Left lobe of liver (tissue), 2 donors: ENCODE data around the gene KLK8. TPM values are rescaled to one million over a fixed set of nuclear protein-coding genes. Genes with fewer than 3 reads are reported as not detected.
"Not testable (repeated sequence)": the region's sequence is repeated elsewhere in the genome, so short reads cannot be mapped to it uniquely, and the experiment has no call there.

Source experiments
- ATAC-seq: fragments of 200-7000 bp; cut with Tn5 transposase; one replicate; pipeline ENCODE4 v1.9.1; 2020; ENCODE audit warnings: mild to moderate bottlenecking, moderate library complexity
- DNase-seq: peaks from one replicate; pipeline ENCODE4 v3.0.0-alpha.2; 2020; ENCODE audit warnings: low spot score
- total RNA-seq: library from RNA; stranded (reverse); gene quantifications from one replicate; pipeline ENCODE4 v1.2.1, GENCODE V29; 2021
- donor health status: DM: no; HTN: no; CAD: no; lungs with moderate emphysema.
- donor health status: DM: no; HTN: yes; CAD: no.

KLK8 gene
- total RNA-seq, 1 donor from 2014 or later: not detected

DNA sequence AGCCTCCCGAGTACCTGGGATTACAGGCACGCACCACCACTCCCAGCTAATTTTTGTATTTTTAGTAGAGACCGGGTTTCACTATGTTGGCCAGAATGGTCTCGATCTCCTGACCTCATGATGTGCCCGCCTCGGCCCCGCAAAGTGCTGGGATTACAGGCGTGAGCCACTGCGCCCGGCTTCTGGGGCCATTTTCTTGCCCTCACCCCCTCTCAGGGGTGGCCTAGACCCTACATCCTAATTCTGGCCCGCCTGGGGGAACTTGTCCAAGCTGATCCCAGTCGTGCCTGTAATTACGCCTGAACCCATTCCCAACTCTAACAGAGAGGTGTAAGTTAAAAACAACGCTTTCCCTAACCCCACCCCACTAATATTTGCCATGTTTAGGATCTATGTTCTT is 17.0 kb downstream of the KLK8 start:
- not testable (repeated sequence) for ATAC-seq, DNase-seq

DNA sequence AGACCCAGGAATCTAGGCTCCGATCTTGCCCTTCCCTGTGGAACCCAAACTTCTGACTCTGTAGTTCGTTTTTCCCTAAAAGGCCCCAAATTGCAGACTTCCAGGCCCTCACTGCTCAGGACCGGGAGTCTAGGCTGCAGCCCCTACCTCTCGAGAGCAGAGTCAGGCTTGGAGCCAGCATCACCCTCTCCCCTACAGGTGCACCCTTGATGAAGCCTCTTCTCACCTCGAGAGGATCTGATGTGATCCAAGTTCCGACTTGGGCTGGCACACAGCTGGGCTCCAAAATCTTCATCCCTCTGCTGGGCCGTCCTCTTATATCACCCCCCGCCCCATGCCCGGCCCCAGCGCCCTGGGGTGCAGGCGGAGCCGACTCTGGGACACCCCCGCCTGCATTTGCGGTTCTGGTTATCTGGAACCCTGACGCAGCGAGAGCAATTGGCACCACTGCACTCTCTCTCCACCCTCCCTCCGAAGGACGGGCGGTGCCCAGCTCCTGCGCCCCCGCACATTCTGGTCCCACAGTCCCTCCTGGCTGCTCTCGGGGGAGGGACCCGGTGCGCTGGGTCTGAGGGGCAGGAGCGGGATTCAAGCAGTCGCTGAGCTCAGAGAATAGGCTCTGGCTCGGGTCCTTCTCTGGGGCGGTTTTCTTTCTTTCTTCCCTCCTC is 17.6 kb downstream of the KLK8 start, which contains the start of gene KLK7:
TSS of gene KLK7 (minus strand) at position 293 of the 668 bp plus-strand sequence. CDS start 1,518 bp downstream, outside the sequence.
- DNase-seq (no peak), ATAC-seq (no peak)

DNA sequence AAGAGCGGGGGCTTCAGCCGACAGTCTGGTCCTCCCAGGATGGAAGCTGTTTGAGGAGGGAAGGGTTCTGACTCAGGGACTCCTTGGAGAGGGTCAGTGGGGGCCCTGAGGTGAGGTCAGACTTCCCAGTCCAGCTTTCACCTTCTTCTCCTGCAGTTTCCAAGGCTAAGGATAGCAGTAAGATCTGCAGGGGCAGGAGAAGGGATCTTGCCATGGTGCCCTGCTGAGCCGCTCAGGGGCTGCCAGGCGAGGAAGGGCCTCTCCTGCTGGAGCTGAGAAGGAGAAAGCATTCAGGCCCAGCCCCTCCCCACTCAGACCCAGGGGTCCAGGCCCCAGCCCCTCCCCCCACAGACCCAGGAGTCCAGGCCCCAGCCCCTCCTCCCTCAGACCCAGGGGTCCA is 19.2 kb downstream of the KLK8 start:
- no peak for DNase-seq
- ATAC-seq: no peak

DNA sequence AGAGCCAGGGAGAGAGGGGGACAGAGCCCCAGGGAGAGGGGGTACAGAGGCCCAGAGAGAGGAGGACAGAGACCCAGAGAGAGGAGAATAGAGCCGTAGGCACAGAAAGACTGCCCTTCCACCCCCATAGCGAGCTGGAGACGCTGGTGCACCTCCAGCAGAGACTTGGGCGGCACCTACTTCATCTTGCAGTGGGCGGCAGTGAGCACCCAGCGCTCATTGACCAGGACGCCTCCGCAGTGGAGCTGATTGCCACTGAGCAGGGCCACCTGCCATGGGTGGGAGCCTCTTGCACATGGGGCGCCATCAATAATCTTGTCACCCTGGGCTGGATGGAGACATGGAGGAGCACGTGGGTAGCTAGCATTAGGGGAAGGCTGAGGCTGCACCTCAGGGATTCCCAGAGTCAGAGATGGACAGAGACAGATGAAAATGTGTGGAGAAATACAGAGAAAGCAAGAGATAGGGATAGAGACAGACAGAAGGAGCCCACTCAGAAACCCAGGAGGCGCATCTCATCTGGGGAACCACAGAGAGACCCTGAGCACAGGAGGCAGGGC is 19.7 kb downstream of the KLK8 start:
- ATAC-seq (no peak), DNase-seq (no peak)

DNA sequence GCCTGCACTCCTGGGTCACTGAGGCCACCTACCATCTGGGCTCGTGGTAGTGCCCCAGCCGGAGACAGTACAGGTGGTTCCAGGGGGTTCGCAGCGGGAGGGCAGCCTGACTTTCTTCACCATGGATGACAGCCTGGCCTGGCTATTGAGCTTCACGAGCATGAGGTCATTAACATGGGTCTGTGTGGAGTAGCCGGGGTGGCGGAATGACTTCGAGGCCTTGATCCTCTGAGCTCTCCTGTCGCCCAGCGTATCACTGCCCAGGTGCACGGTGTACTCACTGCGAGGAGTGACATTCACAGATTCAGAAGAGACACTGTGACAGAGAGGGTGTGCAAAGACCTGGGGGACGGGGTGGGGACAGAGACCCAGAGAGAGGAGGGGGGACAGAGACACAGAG is 21.2 kb downstream of the KLK8 start:
- no peak for ATAC-seq
- no peak for DNase-seq

GRCh38 chr19:50979758-50980157 is 21.6 kb downstream of the KLK8 start:
- no peak for ATAC-seq
- DNase-seq: no peak

GRCh38 chr19:50978772-50979390 is 22.5 kb downstream of the KLK8 start:
- ATAC-seq: no peak
- DNase-seq: no peak

DNA sequence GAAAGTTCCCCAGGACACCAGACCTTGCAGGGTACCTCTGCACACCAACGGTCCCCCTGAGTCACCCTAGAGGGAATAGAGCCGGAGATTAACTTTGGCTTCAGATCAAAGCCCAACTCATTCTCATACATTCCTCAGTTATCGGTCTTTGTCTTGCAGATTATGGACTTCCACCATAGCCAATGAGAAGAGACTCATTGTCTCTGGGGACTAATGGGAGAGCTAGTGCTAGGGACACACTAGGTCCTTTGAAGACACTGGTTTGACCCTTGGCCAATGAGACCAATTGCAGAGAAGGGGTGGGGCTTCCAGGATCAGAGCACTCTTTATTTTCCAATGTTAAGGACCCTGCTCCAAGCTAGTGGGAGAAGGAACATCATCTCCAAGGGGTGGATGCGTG is 23.8 kb downstream of the KLK8 start:
- DNase-seq (no peak), ATAC-seq (no peak)

DNA sequence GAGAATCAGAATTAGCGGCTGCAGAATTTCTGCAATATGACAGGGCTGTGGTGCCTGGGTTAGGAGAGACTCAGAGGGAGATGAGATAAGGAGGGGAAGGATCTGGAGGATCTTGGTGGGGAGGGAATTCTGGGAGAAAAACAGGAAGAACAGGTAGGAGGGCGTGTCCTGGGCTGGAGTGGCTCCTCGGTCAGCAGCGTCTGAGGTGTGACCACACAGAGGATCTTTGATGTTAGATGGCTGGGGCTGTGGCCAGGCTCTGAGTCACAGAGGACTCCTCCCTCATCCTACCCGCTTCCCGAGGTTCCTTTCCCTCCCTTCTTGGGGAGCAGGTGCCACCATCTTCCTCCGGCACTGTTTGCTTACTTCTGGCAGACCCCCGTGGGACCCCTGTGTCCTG is 25.6 kb downstream of the KLK8 start:
- ATAC-seq (no peak), DNase-seq (no peak)

DNA sequence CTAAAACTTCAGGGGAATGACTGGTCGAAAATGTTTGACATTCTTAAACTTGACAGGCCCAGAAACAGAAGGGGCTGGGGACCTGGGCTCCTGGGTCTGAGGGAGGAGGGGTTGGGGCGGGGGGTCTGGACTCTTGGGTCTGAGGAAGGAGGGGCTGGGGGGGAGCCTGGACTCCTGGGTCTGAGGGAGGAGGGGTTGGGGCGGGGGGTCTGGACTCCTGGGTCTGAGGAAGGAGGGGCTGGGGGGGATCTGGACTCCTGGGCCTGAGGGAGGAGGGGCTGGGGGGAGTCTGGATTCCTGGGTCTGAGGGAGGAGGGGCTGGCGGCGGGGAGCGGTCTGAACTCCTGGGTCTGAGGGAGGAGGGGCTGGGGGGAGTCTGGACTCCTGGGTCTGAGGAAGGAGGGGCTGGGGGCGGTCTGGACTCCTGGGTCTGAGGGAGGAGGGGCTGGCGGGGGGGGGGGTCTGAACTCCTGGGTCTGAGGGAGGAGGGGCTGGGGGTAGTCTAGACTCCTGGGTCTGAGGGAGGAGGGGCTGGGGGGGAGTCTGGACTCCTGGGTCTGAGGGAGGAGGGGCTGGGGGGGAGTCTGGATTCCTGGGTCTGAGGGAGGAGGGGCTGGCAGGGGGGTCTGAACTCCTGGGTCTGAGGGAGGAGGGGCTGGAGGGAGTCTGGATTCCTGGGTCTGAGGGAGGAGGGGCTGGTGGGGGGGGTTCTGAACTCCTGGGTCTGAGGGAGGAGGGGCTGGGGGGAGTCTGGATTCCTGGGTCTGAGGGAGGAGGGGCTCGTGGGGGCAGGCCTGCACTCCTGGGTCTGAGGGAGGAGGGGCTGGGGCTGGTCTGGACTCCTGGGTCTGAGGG is 26.5 kb downstream of the KLK8 start:
- DNase-seq: no peak
- no peak for ATAC-seq

DNA sequence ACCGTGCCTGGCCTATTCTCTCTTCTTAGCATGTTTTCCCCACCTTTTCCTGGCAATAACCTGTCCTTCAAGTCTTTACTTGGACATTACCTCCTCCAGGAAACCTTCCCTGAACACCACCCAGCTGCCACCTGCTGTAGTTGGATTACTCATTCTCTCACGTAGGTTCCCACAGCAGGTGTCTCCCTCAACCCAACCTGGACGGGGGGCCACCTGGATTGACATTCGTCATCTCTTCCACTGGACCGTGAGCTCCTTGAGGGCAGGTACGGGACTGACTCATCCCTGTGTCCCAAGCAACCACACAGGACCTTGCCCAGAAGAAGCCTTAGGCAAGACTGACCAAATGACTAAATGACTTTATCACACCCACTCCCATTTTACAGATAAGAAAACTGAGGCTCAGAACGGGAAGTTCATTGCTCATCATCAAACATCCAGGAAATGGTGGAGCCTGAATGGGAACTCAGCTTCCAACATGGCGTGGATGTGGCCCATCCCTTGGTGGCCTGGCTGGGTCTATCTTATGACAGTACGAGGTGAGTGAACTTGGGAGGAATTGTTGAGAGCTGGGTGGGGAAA is 28.5 kb downstream of the KLK8 start:
- DNase-seq: no peak

DNA sequence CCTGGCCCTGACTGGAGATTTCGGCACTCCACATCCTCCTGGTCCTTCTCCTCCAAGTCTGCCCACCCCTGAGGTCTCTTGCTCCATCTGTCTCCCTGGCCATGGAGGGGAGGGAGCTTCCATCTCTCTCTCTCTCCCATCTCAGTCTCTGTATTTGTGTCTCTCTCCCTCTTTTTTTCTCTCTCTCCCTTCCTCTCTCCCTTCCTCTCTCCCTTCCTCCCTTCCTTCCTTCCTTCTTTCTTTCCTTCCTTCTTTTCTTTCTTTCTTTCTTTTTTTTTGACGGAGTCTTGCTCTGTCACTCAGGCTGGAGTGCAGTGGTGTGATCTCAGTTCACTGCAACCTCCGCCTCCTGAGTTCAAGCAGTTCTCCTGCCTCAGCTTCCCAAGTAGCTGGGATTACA is 31.6 kb downstream of the KLK8 start:
- ATAC-seq, DNase-seq: not testable (repeated sequence)

More for the DNA sequence above, 28.5 kb downstream of the KLK8 start:
- no peak for ATAC-seq

- DNase-seq (no peak), ATAC-seq (no peak)
These were observed 32.0 kb downstream of the KLK8 start, which contains the start of gene KLK6 for GRCh38 chr19:50969413-50969760. Gene KLK6, minus strand, starts transcription at chr19:50969591. Its CDS starts 1,487 bp downstream, at chr19:50968104.

DNA sequence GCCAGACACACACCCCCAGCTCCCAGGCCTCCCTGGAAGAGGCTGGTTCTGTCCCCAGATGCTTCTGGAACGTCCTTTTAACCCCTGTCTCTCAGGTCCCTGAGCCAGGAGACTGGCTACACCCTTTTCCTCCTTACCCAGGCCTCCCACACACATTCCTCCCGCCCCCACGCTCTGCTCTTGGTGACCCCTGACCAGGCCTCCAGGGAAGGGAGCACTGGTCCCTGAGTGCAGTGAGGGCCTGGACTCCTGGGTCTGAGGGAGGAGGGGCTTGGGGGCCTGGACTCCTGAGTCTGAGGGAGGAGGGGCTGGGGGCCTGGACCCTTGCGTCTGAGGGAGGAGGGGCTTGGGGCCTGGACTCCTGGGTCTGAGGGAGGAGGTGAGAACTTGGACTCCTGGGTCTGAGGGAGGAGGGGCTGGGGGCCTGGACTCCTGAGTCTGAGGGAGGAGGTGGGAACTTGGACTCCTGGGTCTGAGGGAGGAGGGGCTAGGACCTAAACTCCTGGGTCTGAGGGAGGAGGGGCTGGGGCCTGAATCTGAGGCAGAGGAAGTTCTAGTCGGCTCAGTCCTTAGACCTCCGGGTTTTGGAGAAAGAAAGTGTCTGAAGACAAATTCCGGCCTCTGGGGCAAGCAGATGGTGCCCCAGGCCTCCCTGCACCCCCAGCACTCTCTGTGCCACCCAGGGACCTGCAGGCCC is 32.5 kb downstream of the KLK8 start:
- no peak for DNase-seq
- ATAC-seq: no peak

GRCh38 chr19:50967929-50968715 is 33.3 kb downstream of the KLK8 start:
- no peak for DNase-seq
- ATAC-seq: no peak

DNA sequence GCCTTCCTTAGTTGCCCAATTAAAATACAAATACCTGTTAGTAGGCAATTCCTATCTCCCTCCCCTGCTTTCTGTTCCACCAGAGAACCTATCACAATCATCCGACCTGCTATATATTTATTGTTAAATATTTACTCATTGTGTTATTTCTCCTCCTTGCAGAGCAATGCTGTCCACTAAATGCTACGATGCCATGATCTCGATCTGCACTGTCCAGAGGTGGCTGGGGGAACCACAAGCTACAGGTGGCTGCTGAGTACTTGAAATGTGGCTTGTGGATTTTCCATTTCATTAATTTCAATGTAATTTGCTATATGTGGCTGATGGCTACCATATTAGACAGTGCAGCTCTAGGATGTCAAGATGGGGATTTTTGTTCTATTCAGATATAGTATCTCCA is 37.1 kb downstream of the KLK8 start:
- ATAC-seq (no peak), DNase-seq (no peak)

GRCh38 chr19:50963381-50963780 is 38.0 kb downstream of the KLK8 start:
- no peak for ATAC-seq
- no peak for DNase-seq

DNA sequence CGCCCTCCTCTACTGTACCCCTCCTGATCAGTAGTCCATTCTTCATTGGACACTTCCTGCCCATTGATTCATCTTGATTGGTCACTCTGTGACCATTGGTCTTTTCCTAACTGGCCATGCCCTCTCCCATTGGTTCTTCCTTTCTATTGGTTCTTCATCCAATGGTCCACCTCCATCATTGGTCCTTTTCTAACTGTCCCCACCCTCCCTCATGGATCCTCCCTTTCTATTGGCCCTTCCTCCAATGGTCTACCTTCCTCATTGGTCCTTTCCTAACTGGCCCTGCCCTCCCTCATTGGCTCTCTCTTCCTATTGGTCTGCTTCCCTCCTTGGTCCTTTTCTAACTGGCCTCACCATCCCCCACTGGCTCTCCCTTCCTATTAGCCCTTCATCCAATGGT is 39.2 kb downstream of the KLK8 start:
- DNase-seq (no peak), ATAC-seq (no peak)

GRCh38 chr19:50959731-50960500 is 41.5 kb downstream of the KLK8 start:
- ATAC-seq (no peak), DNase-seq (no peak)
